ENCODE measurements around the gene QKI. TPM values are rescaled to one million over a fixed set of nuclear protein-coding genes. Genes with fewer than 3 reads are reported as not detected.

The QKI gene
- total RNA-seq, 2 donors from 2014 or later = 63.0 to 316 TPM

DNA sequence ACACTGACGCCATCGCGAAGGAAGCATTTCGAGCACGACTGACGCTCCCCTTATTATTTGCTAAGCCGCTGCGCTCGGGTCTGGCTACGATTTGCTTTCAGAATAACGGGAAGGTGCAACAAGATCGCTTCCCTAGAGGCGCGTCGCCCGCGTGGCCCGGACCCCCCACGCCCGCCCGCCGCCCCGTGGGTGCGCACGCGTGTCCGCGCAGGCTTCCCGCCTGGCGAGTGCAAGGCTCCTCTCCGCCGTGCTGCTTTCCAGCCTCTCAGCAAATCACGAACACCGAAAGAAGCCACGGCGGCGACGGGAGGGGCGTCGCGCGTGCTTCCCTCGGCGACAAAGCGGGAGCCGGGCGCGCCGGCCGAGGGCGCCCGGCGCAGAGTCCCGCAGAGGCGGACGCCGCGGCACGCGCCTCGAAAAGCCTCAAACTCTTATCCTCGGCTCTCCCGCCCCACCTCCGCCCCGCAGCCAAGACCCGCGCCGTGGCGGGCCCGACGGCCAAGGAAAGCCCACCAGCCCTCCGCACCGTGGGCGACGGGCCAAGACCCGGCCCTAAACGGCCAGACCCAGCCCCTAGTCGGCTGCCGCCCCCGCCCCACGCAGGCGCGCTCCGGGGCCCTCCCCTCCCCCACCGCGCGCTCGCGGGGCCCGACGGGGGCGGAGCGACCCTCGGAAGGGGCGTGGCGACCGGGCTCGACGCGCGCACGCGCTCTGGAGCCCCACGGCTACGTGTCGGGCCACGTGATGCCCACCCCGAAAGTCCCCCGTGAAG lies 987 bp upstream of the QKI start:
- under 1% methylated on average over 98 of the region's 109 CpGs for WGBS
- Histone ChIP-seq H3K36me3 (no peaks in the 10 kb centered on the region), H3K4me1 (replicated peaks) (no peaks in the 10 kb centered on the region), H3K9me3 (no peaks in the 10 kb centered on the region), H3K27ac (peak overlapping the region; percentile 99), H3K27me3 (replicated peaks; ENCODE audit: insufficient read depth) (no peaks in the 10 kb centered on the region), H3K4me3 (peak overlapping the region; percentile 98 to 99)
- intact Hi-C loops (cut with DNase I) = loop anchor here (5.0 kb wide), 1 partner anchor 76 kb away; no protein-coding TSS in a partner anchor
- TF ChIP-seq POLR2AphosphoS5 (IDR thresholded peaks at IDR 0.05) = peak; percentile 61
- peak in 2 of 4 experiments; percentile 11 to 15 for TF ChIP-seq CTCF (IDR thresholded peaks at IDR 0.05)
- TF ChIP-seq POLR2A (IDR thresholded peaks at IDR 0.05) = peak; percentile 72
- DNase-seq (ENCODE audit: low spot score) = peak; percentile 84

DNA sequence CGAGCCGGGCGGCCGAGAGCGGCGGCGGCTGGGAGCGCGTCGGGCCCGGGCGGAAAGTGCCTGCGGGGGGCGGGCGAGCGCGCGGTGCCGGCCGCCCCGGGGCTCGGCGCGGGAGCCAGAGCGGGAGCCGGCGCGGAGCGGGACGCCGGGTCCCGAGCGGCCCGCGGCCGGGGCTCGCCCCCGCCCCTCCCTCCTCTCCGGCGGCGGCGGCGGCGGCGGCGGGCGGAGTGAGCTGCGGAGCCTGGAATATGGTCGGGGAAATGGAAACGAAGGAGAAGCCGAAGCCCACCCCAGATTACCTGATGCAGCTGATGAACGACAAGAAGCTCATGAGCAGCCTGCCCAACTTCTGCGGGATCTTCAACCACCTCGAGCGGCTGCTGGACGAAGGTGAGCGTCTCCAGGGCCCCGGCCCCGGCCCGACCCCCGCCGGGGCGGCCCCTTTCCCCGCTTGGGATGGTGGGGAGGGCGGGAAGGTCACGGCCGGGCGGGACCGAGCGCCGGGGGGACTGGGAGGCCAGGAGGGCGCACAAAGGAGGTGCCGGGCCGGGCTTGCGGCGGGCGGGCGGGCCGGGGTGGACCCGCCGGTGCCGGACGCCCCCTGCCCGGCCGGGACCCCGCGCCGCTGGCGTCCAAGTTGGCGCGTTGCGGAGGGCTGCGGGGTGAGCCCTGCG lies 565 bp downstream of the QKI start:
- H3K9me3 ChIP-seq = no peaks in the 10 kb centered on the region
- DNase-seq (ENCODE audit: low spot score) = no peak
- WGBS = under 1% methylated on average over 47 of the region's 94 CpGs
- TF ChIP-seq POLR2AphosphoS5 (IDR thresholded peaks at IDR 0.05) (no peak), CTCF (IDR thresholded peaks at IDR 0.05) (no peak), POLR2A (IDR thresholded peaks at IDR 0.05) (no peak)
- no peaks in the 10 kb centered on the region for H3K36me3 ChIP-seq
- peaks cover 6% of the 10 kb centered on the region for H3K4me1 ChIP-seq (replicated peaks)
- peak overlapping the region; percentile 98 to 99 for H3K4me3 ChIP-seq
- no peaks in the 10 kb centered on the region for H3K27me3 ChIP-seq (replicated peaks; ENCODE audit: insufficient read depth)
- peak overlapping the region; percentile 99 for H3K27ac ChIP-seq
- intact Hi-C loops (cut with DNase I) = loop anchor here (5.0 kb wide), 2 partner anchors 78 to 1512 kb away; no protein-coding TSS in a partner anchor

DNA sequence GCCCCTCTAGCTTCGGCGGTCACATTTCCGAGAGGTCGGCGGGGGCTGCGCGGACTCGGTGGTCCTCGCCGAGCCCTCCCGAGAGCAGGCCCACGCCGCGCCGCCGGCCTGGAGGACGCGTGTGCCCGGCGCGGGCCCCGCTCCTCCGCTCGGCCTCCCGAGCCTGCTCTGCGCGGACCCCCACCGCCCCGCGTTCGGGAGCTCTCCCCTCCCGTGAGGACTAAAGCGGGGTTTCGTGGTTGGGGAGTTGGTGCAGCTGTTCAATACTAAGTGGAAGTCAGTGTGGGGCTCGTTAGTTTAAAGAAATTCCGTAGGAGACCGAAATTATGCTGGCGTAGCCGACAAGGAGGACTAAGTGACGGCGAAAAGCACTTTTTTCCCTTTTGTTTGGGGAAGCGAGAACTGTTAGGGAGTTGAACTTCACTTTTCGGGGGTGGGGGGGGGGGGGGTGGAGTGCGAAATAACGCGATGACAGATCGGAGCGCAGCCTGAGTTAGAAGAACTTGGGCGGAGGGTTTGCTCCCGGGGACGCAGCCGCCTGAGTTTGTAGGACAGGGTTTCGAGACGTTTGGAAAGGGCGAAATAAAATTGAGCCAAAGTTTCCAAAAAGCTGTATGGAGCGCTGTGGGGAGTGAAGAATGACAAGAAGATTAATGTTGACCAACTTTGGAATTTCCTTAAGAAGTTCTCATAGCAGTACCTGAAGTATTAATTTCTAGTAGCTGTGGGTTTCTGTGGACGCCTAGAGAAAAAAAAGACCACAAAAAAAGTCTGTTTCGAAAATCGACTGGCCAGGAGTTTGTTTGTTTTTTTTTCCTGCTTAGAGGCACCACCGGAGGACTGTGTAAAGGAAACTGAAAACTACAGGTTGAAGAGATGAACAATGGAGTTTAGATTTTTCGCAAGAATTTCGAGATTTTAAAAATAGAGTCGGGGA lies 1.4 kb downstream of the QKI start:
- intact Hi-C loops (cut with DNase I) = loop anchor here (5.0 kb wide), 1 partner anchor 1511 kb away; no protein-coding TSS in a partner anchor
- no peaks in the 10 kb centered on the region for H3K27me3 ChIP-seq (replicated peaks; ENCODE audit: insufficient read depth)
- H3K27ac ChIP-seq = peak overlapping the region; percentile 99
- peaks cover 6% of the 10 kb centered on the region for H3K4me1 ChIP-seq (replicated peaks)
- no peaks in the 10 kb centered on the region for H3K9me3 ChIP-seq
- H3K4me3 ChIP-seq = peak overlapping the region; percentile 98 to 99
- H3K36me3 ChIP-seq = no peaks in the 10 kb centered on the region
- peak; percentile 49 for DNase-seq (ENCODE audit: low spot score)
- TF ChIP-seq CTCF (IDR thresholded peaks at IDR 0.05) (no peak), POLR2A (IDR thresholded peaks at IDR 0.05) (no peak), POLR2AphosphoS5 (IDR thresholded peaks at IDR 0.05) (no peak)
- under 1% methylated on average over 34 of the region's 63 CpGs for whole genome bisulfite sequencing

DNA sequence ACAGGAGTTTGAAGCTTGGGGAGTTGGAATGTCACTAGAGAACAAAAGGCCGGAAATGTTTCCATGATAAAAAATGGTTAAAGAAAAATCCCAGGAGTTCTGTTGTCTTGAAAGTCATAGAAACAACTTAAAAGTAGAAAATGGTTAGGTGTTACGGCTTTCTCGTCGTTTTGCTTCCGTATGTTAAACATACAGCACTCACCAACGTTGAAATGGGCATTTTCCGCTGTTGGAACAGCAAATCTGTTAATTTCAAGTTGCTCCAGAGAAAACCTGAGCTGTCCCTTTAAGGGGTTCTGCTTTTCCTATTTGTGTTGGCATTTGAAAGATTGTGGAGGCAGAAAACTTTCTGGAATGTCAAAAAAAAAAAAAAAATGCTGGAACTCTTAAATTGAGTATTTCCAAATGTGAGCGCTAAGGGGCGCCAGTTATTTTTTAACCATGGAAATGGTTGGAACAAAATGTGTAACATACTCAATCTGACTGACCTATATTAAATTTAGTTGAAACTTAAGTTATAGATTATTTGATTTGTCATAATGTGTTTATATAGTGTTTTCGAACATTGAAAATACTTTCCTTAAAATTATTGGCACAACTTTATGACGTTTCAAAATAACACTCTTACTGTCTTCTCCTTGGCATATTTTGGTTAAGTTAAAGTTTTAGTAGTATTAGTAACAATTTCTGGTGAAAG lies 2.2 kb downstream of the QKI start:
- Histone ChIP-seq H3K4me3 (peak overlapping the region; percentile 98 to 99), H3K9me3 (no peaks in the 10 kb centered on the region), H3K4me1 (replicated peaks) (peaks cover 6% of the 10 kb centered on the region), H3K27me3 (replicated peaks; ENCODE audit: insufficient read depth) (no peaks in the 10 kb centered on the region), H3K36me3 (no peaks in the 10 kb centered on the region), H3K27ac (peak overlapping the region; percentile 99)
- peak; percentile 63 for DNase-seq (ENCODE audit: low spot score)
- TF ChIP-seq POLR2A (IDR thresholded peaks at IDR 0.05) = peak; percentile 48
- peak in 3 of 4 experiments; percentile 59 to 74 (median 66) for TF ChIP-seq CTCF (IDR thresholded peaks at IDR 0.05)
- peak; percentile 73 for TF ChIP-seq POLR2AphosphoS5 (IDR thresholded peaks at IDR 0.05)
- intact Hi-C loops (cut with DNase I) = loop anchor here (5.0 kb wide), 1 partner anchor 1511 kb away; no protein-coding TSS in a partner anchor
- 2% methylated on average over 11 of the region's 11 CpGs for WGBS

Measured in prostate gland (tissue), 2 donors.